ENCODE data around the gene COL4A4.

The COL4A4 gene

DNA sequence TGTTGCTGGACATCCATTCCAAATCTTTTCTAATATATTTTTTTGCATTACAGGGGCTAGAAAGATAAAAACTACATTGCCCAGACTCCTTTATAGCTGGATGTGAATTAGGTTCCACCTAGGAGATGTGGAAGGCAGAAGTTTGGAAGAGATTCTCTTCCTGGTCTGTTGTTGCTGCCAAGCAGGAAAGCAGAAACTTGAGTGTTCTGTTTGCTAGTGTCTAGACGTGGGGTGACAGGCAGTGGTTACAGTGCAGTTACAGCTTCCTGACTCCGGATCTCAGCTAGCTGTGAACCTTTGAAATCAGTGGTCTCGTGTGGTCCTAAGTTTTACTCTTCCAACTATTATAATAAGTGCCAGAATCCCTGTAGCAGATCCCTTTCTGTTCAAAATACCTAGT, 46.2 kb downstream of the COL4A4 start:
- DNase-seq (ENCODE audit: low read depth): no peak
- no peak overlapping the region for H3K4me3 ChIP-seq (ENCODE audit: low read length)
- TF ChIP-seq, protein P1, sequence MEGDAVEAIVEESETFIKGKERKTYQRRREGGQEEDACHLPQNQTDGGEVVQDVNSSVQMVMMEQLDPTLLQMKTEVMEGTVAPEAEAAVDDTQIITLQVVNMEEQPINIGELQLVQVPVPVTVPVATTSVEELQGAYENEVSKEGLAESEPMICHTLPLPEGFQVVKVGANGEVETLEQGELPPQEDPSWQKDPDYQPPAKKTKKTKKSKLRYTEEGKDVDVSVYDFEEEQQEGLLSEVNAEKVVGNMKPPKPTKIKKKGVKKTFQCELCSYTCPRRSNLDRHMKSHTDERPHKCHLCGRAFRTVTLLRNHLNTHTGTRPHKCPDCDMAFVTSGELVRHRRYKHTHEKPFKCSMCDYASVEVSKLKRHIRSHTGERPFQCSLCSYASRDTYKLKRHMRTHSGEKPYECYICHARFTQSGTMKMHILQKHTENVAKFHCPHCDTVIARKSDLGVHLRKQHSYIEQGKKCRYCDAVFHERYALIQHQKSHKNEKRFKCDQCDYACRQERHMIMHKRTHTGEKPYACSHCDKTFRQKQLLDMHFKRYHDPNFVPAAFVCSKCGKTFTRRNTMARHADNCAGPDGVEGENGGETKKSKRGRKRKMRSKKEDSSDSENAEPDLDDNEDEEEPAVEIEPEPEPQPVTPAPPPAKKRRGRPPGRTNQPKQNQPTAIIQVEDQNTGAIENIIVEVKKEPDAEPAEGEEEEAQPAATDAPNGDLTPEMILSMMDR (conservative IDR thresholded peaks at IDR 0.05; ENCODE audit: low read depth, low read length): no peak

DNA sequence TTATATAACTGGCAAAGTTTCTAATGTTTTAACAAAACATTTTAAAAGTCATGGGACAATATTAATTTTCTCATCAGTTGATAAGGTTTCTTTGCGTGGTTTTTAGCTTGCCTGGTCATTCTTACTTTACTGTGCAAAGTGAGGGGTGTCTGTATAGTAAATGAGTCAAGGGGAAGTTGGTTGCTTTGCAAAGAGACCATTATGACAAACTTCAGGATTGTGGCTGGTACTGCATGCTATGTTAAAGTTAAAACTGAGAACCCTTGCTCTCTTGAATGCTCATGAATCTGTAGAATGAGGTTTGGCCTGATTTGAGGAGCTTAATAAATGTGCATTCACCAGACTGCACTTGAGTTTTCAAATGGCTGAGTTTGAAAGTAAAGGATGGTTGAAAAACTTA, 47.0 kb downstream of the COL4A4 start:
- no peak for DNase-seq (ENCODE audit: low read depth)
- TF ChIP-seq, protein P1 (conservative IDR thresholded peaks at IDR 0.05; ENCODE audit: low read depth, low read length): no peak
- no peak overlapping the region for H3K4me3 ChIP-seq (ENCODE audit: low read length)

DNA sequence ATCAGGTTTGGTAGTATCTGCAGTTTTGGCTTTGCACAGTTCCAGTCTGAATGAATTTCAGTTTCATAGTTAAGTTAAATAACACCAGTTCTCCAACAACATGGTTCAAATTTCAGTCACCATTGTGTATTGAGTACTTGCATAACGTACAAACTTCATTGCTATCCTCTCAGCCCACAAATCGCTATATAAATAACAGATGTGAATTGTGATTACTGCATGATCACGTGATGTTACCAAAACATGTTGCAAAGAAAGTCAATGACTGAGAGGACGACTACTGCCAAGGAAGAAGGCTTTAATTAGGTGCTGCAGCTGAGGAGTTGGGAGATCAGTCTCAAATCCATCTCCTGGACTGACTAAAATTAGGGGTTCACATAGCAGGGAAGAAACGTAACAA, 48.2 kb downstream of the COL4A4 start:
- TF ChIP-seq, protein P1 (conservative IDR thresholded peaks at IDR 0.05; ENCODE audit: low read depth, low read length): no peak
- no peak overlapping the region for H3K4me3 ChIP-seq (ENCODE audit: low read length)
- no peak for DNase-seq (ENCODE audit: low read depth)

GRCh38 chr2:227106845-227107759, 56.9 kb downstream of the COL4A4 start:
- peak; percentile 8 for DNase-seq (ENCODE audit: low read depth)
- TF ChIP-seq, protein P1 (conservative IDR thresholded peaks at IDR 0.05; ENCODE audit: low read depth, low read length): peak; percentile 82
- H3K4me3 ChIP-seq (ENCODE audit: low read length): no peak overlapping the region

- no peak for DNase-seq (ENCODE audit: low read depth)
- H3K4me3 ChIP-seq (ENCODE audit: low read length): no peak overlapping the region
- TF ChIP-seq, protein P1 (conservative IDR thresholded peaks at IDR 0.05; ENCODE audit: low read depth, low read length): no peak
Measured at GRCh38 chr2:227103583-227103982, 60.4 kb downstream of the COL4A4 start.

DNA sequence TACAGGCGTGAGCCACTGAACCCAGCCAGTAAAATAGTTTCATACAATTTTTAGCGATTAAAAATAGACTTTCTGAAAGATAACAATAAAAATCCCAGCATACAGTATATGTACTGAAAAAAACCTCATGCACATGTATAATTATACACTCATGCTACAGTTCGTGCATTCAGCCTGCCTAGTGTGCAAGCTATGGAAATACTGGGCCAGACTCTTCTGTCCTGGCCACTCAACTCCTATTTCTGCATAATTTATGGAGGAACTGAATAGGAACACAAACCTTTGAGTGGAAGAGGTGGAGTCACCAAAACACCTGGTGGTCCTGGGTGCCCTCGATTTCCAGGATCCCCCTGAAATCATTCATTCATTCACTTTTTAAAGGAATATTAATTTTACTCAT, 64.7 kb downstream of the COL4A4 start:
- TF ChIP-seq, protein P1 (conservative IDR thresholded peaks at IDR 0.05; ENCODE audit: low read depth, low read length): no peak
- no peak for DNase-seq (ENCODE audit: low read depth)
- H3K4me3 ChIP-seq (ENCODE audit: low read length): no peak overlapping the region

DNA sequence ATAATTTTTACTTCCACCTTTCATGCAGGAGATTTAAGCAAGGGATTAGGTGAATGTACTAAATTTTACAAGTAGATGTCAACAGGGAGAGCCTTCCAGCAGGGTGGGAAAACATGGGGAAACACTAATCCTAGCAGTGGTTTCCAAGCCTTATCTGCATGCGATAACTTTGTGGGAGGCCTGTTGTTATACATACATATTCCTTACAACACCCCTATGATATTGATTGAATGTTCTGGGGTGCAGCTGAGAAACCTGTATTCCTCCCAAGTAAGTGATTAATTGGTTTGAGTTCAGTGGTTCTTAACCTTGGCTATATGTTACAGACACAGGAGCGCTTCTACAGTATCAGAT, 65.9 kb downstream of the COL4A4 start:
- TF ChIP-seq, protein P1 (conservative IDR thresholded peaks at IDR 0.05; ENCODE audit: low read depth, low read length): no peak

More for the DNA sequence above, 65.9 kb downstream of the COL4A4 start:
- no peak for DNase-seq (ENCODE audit: low read depth)
- no peak overlapping the region for H3K4me3 ChIP-seq (ENCODE audit: low read length)
